Activated naive CD4-positive, alpha-beta T cell treated with anti-CD3 and anti-CD28 coated beads, Interleukin-2, amount 10 ng/mL, durations not matched to agents 7 days and 5 days (primary cell): ENCODE results near the gene PLD1.

Experiments used
- CTCF ChIA-PET: fragments of 350-600 bp; sonication (Branson Sonifier 250); formaldehyde crosslinking; loops from one replicate; lab custom pipeline; 2021; ENCODE audit warnings: antibody characterized with exemption; lab: Charles Lee
- DNase-seq: peaks from one replicate; pipeline ENCODE4 v3.0.0-alpha.2; 2020
- H3K27ac Mint-ChIP-seq: one replicate; pipeline ENCODE4 v1.8.0; 2021; ENCODE audit warnings: mild to moderate bottlenecking, moderate library complexity, mixed read lengths
- H3K27me3 Mint-ChIP-seq: one replicate; pipeline ENCODE4 v1.8.0; 2021; ENCODE audit warnings: mild to moderate bottlenecking, mixed read lengths
- H3K36me3 Mint-ChIP-seq: one replicate; pipeline ENCODE4 v1.8.0; 2021; ENCODE audit warnings: mixed read lengths
- H3K4me1 Mint-ChIP-seq: one replicate; pipeline ENCODE4 v1.8.0; 2021; ENCODE audit warnings: mixed read lengths
- H3K4me3 Mint-ChIP-seq: one replicate; pipeline ENCODE4 v1.8.0; 2021; ENCODE audit warnings: mild to moderate bottlenecking, moderate library complexity, mixed read lengths
- H3K9me3 Mint-ChIP-seq: one replicate; pipeline ENCODE4 v1.8.0; 2021; ENCODE audit warnings: mixed read lengths

Gene PLD1

GRCh38 chr3:171830518-171830875, 20.2 kb upstream of the PLD1 start:
- peaks cover 12% of the 10 kb centered on the region for H3K27me3 Mint-ChIP-seq
- no peaks in the 10 kb centered on the region for H3K36me3 Mint-ChIP-seq
- no peaks in the 10 kb centered on the region for H3K4me1 Mint-ChIP-seq
- CTCF ChIA-PET, result interaction anchor here (0.6 to 1.4 kb wide), 4 partner anchors 502 to 898 kb away, joined by 3 to 7 read pairs (median 3); no protein-coding TSS in a partner anchor
- H3K4me3 Mint-ChIP-seq, result no peak overlapping the region
- DNase-seq, result no peak
- no peak overlapping the region for H3K27ac Mint-ChIP-seq
- H3K9me3 Mint-ChIP-seq, result no peaks in the 10 kb centered on the region

- H3K36me3 Mint-ChIP-seq, result no peaks in the 10 kb centered on the region
- H3K27me3 Mint-ChIP-seq, result peaks cover 15% of the 10 kb centered on the region
- H3K9me3 Mint-ChIP-seq, result no peaks in the 10 kb centered on the region
- H3K27ac Mint-ChIP-seq, result no peak overlapping the region
- H3K4me1 Mint-ChIP-seq, result no peaks in the 10 kb centered on the region
- CTCF ChIA-PET, result interaction anchor here (0.6 to 2.2 kb wide), 10 partner anchors 8 to 898 kb away, joined by 3 to 7 read pairs (median 3); no protein-coding TSS in a partner anchor
- no peak overlapping the region for H3K4me3 Mint-ChIP-seq
- DNase-seq, result no peak
Measured at GRCh38 chr3:171829841-171830517, 19.7 kb upstream of the PLD1 start.

GRCh38 chr3:171828902-171829770, 18.9 kb upstream of the PLD1 start:
- no peaks in the 10 kb centered on the region for H3K9me3 Mint-ChIP-seq
- H3K4me1 Mint-ChIP-seq, result no peaks in the 10 kb centered on the region
- H3K4me3 Mint-ChIP-seq, result no peak overlapping the region
- H3K27ac Mint-ChIP-seq, result no peak overlapping the region
- peaks cover 23% of the 10 kb centered on the region for H3K27me3 Mint-ChIP-seq
- no peaks in the 10 kb centered on the region for H3K36me3 Mint-ChIP-seq
- DNase-seq, result no peak
- CTCF ChIA-PET, result interaction anchor here (0.6 to 2.2 kb wide), 11 partner anchors 9 to 870 kb away, joined by 3 to 7 read pairs (median 3); no protein-coding TSS in a partner anchor

- H3K36me3 Mint-ChIP-seq, result no peaks in the 10 kb centered on the region
- H3K27ac Mint-ChIP-seq, result no peak overlapping the region
- no peaks in the 10 kb centered on the region for H3K4me1 Mint-ChIP-seq
- no peak overlapping the region for H3K4me3 Mint-ChIP-seq
- no peaks in the 10 kb centered on the region for H3K9me3 Mint-ChIP-seq
- H3K27me3 Mint-ChIP-seq, result peaks cover 23% of the 10 kb centered on the region
- CTCF ChIA-PET, result interaction anchor here (1.3 to 2.2 kb wide), 2 partner anchors 55 to 862 kb away, joined by 3 to 6 read pairs; no protein-coding TSS in a partner anchor
- DNase-seq, result no peak
Measured at GRCh38 chr3:171827836-171828458, 17.7 kb upstream of the PLD1 start.

GRCh38 chr3:171827385-171827784, 17.1 kb upstream of the PLD1 start:
- Mint-ChIP-seq H3K27me3 (peaks cover 23% of the 10 kb centered on the region), H3K4me3 (no peak overlapping the region), H3K4me1 (no peaks in the 10 kb centered on the region), H3K9me3 (no peaks in the 10 kb centered on the region), H3K36me3 (no peaks in the 10 kb centered on the region), H3K27ac (no peak overlapping the region)
- DNase-seq, result no peak
- CTCF ChIA-PET, result no interaction called here

- no peaks in the 10 kb centered on the region for H3K9me3 Mint-ChIP-seq
- H3K27me3 Mint-ChIP-seq, result peaks cover 26% of the 10 kb centered on the region
- DNase-seq, result no peak
- H3K36me3 Mint-ChIP-seq, result no peaks in the 10 kb centered on the region
- no peak overlapping the region for H3K4me3 Mint-ChIP-seq
- H3K4me1 Mint-ChIP-seq, result peaks cover 7% of the 10 kb centered on the region
- H3K27ac Mint-ChIP-seq, result no peak overlapping the region
- CTCF ChIA-PET, result no interaction called here
Measured at GRCh38 chr3:171825222-171825828, 15.0 kb upstream of the PLD1 start.

GRCh38 chr3:171824824-171825221, 14.5 kb upstream of the PLD1 start:
- H3K27ac Mint-ChIP-seq, result no peak overlapping the region
- CTCF ChIA-PET, result no interaction called here
- no peak for DNase-seq
- H3K9me3 Mint-ChIP-seq, result no peaks in the 10 kb centered on the region
- H3K4me3 Mint-ChIP-seq, result no peak overlapping the region
- H3K36me3 Mint-ChIP-seq, result no peaks in the 10 kb centered on the region
- H3K27me3 Mint-ChIP-seq, result peaks cover 23% of the 10 kb centered on the region
- peaks cover 7% of the 10 kb centered on the region for H3K4me1 Mint-ChIP-seq

- Mint-ChIP-seq H3K27me3 (peaks cover 21% of the 10 kb centered on the region), H3K4me1 (peaks cover 7% of the 10 kb centered on the region), H3K27ac (no peak overlapping the region), H3K36me3 (no peaks in the 10 kb centered on the region), H3K4me3 (no peak overlapping the region), H3K9me3 (no peaks in the 10 kb centered on the region)
- CTCF ChIA-PET, result no interaction called here
- no peak for DNase-seq
Measured at GRCh38 chr3:171824116-171824515, 13.8 kb upstream of the PLD1 start.

GRCh38 chr3:171822431-171823106, 12.3 kb upstream of the PLD1 start:
- Mint-ChIP-seq H3K4me1 (peaks cover 7% of the 10 kb centered on the region), H3K4me3 (no peak overlapping the region), H3K27me3 (peaks cover 21% of the 10 kb centered on the region), H3K9me3 (no peaks in the 10 kb centered on the region), H3K36me3 (no peaks in the 10 kb centered on the region), H3K27ac (no peak overlapping the region)
- CTCF ChIA-PET, result interaction anchor here (0.7 to 1.1 kb wide), 4 partner anchors 9 to 843 kb away, joined by 3 read pairs; no protein-coding TSS in a partner anchor
- no peak for DNase-seq

- no peak for DNase-seq
- Mint-ChIP-seq H3K4me3 (no peak overlapping the region), H3K27me3 (peaks cover 15% of the 10 kb centered on the region), H3K9me3 (no peaks in the 10 kb centered on the region), H3K27ac (no peak overlapping the region), H3K4me1 (peaks cover 7% of the 10 kb centered on the region), H3K36me3 (no peaks in the 10 kb centered on the region)
- CTCF ChIA-PET, result interaction anchor here (0.7 to 1.1 kb wide), 3 partner anchors 10 to 844 kb away, joined by 3 read pairs; no protein-coding TSS in a partner anchor
Measured at GRCh38 chr3:171821778-171822358, 11.6 kb upstream of the PLD1 start.

- Mint-ChIP-seq H3K27ac (no peak overlapping the region), H3K27me3 (peaks cover 19% of the 10 kb centered on the region), H3K4me3 (no peak overlapping the region), H3K9me3 (no peaks in the 10 kb centered on the region), H3K36me3 (no peaks in the 10 kb centered on the region), H3K4me1 (peaks cover 7% of the 10 kb centered on the region)
- CTCF ChIA-PET, result no interaction called here
- DNase-seq, result no peak
Measured at GRCh38 chr3:171821044-171821443, 10.8 kb upstream of the PLD1 start.

- CTCF ChIA-PET, result interaction anchor here (0.9 kb wide), 1 partner anchor 45 kb away, joined by 3 read pairs; no protein-coding TSS in a partner anchor
Measured at GRCh38 chr3:171817074-171817800, 7.0 kb upstream of the PLD1 start.

More at GRCh38 chr3:171817074-171817800, 7.0 kb upstream of the PLD1 start:
- DNase-seq, result no peak
- Mint-ChIP-seq H3K4me1 (peaks cover 7% of the 10 kb centered on the region), H3K27me3 (peaks cover 18% of the 10 kb centered on the region), H3K27ac (no peak overlapping the region), H3K4me3 (no peak overlapping the region), H3K36me3 (no peaks in the 10 kb centered on the region), H3K9me3 (no peaks in the 10 kb centered on the region)
